Right kidney (tissue), 1 donor: ENCODE results near the gene EPO.
"Not testable (repeated sequence)": the region's sequence is repeated elsewhere in the genome, so short reads cannot be mapped to it uniquely, and the experiment has no call there.

ENCODE experiments used
- DNase-seq: peaks from one replicate; pipeline ENCODE4 v3.0.0-alpha.2; 2016

Gene EPO

DNA sequence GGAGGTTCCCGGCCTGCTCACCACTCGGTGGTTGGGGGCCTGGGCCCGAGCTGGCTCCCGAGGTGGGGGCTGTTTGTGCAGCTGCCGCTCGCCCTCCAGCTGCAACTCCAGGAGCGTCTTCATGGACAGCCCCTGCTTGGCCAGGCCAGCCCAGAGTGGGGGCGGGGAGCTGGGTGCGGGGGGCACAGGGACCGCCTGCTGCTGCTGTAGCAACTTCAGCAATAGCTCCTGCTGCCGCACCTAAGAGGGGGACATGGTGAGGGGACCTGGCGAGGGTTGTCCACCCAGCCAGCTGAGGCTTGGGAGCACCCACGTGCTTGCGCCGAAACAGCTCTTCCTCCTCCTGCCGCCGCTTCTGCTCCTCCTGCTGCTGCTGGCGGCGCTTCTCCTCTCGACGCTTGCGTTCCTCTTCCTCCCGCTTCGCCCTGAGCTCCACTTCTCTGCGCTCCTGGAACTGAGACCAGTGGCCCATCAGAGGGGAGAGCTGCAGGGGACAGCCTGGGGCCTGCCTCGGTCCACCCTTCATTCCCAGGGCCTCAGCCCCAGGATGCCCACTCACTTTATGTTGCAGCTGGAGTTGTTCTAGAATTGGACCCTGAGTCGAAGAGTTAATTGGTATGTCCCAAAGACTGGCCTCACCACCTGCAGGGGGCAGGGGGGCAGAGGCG lies 37.1 kb upstream of the EPO start:
- DNase-seq = no peak

DNA sequence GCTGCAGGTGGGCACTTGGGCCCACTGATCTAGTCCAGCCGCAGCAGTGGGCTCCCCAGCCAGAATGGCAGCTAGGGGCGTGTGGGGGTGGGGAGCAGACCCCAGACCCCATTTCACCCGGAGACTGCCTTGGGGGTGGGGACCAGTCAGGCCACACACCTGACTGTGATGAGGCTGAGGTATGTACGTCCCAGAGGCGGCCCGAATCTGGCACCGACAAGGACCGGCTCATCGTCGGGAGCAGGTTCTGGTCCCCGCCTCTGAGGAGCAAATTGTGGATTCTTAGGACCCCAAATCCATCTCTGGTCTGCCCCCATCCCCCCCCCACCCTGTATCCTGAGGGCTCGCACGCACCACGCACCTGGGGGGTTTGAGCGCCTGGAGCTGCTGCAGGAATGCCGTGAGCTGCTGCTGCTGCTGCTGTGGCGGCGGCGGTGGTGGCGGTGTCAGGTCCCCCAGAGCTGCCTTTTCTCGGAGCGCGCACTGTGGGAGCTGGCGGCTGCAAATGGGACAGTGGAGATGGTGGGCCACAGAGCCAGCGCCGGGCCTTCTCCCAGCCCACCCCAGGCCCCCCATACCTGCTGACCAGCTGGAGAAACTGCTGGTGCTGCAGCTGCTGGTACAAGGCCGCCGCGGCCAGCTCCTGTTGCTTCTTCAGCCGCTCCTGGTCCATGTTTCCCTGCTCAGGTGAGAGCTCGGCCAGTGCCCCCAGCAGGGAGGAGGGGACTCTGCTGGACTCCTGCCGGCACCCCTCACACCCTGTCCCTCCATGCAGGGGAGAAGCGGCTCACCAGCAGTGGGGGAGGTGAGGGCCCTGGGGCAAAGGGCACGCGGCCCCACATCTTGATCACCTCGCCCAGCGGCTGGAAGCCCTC lies 36.4 kb upstream of the EPO start:
- DNase-seq = no peak

DNA sequence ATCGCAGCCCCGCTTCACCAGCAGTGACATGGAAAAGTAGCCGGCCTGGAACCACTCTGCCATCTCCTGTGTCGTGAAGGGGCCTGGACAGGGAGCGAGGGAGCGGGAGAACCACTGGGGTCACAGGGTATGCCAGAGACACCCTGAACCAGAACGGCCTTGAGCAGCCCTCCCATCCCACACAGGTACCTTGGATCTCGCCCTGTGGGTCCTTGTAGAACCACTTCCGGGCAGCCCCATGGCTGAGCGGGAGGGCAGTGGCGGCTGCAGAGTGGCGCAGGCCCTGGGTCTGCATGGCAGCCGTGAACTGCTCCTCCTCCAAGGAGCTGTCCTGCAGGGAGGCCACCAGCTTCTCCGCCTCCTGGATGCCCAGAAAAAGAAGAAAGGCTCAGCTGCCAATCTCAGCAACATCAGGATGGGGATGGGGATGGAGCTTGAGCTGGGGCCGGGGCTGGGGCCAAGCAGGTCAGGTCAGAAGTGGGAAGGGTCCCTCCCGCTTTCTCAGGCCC lies 35.7 kb upstream of the EPO start:
- DNase-seq = no peak

DNA sequence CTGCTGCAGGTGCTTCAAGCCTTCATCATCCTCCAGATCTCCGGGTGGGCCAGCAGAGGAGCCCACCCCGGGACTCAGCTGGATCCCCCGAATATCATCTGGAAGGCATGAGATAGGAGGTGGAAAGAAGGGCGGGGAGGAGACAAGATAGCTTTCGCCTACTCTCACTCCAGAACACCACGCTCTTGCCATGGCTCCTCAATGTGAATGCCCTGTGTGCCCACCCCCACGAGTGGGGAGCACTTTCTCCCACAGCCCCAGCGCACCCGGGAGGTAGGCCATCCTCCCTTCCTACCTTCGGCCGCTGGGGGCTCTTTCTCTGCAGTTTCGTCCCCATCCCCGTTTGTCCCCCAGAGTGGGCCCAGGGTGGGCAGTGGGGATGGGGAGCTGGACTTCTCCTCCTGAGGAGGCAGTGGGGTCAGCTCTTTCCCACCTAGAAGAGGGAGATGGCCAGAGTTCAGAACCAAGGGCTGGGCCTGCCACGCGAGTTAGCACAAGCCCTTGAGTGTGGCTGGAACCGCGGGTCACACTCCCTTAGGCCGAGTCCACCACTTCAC lies 35.1 kb upstream of the EPO start:
- DNase-seq = no peak

DNA sequence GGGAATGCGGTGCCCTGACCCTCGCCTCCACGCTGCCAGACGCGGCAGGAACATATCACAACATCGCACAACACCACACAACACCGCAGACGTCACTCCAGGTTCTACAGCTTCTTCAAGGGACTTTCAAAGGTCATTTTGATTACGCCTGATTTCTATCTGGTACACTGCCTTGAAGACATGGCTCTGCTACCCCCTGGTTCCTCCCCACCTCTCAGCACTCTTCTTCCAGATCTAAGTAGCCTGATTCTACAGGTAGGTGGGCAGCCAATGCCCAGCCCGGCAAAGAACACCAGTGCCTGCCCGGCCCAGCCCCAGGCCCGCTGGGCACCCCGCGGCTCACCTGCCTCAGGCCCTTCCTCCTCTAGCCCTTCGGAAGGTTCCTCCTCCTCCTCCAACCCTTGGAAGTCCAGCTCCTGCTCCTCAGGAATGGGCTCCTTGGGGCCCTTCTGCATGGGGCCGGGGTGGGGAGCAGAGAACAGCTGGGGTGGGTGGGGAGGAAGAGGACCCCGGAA lies 34.6 kb upstream of the EPO start:
- no peak for DNase-seq

DNA sequence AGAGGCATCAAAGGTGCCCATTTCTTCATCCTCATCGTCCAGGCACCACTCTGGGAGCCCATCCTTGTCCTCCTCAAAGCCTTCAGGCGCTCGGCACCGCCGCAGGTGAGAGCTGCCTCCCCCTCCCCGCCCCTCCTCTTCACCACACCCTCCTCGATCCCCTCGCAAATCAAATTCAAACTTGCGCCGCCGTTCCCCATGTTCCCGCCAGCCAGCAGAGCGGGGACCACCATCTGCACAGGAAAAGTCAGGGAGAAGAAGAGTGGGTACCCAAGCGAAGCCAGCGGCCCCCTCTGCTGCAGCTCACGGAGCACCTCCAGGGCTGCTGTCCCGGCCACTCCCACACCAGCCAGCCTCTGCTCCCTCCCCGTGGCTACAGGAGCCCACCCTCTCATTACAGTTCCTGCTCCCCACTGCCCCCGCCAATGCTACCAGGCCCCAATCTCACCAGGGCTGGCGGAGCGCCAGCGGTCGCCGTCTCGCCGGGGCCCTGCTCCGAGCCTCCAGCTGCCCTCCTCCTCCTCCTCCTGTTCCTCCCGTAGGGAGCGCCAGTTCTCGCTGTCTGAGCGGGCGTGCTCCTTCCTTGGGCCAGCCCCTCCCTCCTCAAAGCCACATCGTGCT lies 34.0 kb upstream of the EPO start:
- no peak for DNase-seq

DNA sequence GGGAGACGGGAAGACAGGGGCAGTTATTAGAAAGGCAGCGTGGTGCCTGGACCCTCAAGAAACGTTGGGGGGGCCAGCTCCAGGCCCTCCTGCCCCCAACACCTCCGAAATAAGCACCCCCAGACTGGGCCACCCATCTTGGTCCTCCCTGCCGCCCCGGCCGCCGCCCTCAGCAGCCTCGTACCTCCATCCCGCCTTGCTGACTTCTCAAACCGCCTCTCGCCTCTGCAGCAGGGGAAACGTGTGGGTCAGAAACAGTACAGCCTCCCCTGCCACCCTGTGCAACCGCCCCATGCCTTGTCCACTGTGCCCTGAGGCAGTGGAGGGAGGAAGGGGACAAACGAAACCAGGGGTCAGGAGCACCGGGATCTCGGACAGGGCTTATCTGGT lies 33.5 kb upstream of the EPO start:
- no peak for DNase-seq

DNA sequence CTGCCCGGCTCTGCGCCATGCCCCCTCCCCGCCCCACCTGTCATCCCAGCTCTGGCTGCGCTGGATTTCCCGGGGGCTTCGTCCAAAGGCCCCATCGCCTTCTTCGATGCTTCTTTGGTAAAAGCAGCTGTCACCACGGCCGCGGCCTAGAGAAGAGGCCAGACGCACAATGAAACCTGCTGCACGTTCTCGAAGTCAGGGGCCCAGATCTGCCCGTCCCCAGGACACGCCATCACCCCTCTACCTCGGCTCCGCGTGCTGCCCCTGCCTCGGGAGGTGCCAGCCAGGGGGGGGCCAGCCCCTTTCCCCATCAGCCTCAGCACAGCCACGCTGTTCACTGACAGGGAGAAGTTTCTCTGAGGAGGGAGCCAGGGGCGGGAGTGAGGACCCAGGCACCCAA lies 33.0 kb upstream of the EPO start:
- DNase-seq = no peak

DNA sequence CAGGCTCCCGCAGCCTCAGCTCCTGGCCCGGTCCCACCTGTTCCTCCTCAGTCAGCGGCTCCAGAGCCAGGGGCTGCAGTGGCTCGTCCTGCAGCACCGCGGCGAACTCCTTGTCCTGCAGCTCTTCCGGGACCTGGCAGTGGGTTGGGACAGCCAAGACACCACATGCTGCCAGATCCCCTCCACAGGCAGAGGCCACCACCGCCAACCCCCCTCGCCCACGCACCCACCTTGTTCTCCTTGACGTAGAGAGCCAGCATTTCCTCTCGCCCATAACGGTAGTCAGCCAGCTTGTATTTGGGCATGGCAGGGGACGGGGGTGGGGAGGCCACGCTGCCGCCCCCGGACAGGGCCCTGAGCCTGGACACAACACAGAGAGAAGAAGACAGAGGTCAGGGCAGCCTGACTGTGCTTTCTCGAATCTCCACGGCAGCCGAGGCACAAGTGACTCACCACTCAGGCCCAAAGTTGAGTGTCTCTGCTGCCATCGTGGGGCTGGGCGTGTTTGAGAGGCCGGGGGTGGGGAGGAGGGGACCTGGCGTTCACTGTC lies 32.4 kb upstream of the EPO start:
- no peak for DNase-seq

DNA sequence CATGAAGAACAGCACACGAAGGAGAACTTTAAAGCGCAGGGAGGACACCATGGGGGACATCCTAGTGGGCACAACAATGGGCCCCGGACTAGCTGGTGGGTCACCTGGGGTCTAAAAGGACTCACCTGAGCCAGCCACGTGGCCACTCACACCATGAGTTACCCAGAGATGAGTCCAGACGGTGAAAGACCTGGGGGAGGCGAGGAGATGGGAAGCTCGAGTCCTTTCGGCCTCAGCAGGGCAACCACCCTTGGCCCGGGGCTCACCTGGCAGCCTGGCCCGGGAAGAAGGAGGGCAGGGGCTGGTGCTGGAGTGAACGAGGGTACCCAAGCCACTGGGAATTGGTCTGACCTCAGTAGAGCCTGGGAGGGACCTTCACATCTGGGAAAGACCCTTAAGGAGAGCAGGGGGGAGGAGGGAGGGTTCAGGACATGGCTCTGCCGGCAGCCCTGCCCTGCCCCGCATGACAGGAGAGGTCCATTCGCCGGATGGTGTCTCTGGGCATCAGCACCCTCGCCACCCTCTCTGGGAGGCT lies 31.9 kb upstream of the EPO start:
- no peak for DNase-seq

DNA sequence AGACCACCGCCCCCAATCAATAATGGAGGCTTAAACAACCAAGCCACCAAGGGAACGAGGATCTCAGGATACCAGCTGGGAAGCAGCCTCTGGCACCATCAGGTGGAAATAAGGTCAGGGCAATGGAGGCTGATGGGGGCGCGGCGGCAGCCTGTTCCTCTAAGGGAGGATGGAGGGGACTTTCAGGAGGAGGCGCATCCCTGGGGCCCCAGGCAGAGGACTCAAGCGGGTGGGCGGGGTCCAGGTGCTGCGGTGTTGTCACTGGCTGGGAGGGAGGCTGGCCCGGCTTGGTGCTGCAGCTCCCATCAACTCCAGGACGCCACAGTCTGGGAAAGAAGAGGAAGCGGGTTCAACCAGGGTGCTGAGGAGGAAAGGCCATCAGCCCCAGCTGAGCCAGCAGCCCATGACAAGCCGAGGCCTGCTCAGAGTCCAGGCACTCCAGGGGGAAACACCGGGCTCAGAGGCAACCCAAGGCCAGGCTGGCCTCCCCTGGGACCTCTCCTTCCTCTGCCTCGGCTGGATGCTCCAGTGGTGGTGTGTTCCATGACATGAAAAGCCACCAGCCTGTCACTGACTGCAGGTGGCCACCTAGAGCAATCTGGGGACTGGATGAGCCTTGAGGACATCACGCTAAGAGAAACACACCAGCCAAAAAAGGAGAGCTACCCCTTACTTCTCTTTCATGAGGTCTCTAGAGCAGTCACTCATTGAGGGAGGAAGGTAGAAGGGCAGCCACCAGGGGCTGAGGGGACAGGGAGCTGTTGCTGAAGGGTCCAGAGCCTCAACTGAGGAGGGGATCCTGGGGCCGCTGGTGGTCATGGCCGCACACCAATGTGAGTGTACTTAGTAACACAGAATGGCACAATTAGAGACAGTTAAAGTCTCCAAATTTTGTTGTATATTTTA lies 30.8 kb upstream of the EPO start:
- no peak for DNase-seq

DNA sequence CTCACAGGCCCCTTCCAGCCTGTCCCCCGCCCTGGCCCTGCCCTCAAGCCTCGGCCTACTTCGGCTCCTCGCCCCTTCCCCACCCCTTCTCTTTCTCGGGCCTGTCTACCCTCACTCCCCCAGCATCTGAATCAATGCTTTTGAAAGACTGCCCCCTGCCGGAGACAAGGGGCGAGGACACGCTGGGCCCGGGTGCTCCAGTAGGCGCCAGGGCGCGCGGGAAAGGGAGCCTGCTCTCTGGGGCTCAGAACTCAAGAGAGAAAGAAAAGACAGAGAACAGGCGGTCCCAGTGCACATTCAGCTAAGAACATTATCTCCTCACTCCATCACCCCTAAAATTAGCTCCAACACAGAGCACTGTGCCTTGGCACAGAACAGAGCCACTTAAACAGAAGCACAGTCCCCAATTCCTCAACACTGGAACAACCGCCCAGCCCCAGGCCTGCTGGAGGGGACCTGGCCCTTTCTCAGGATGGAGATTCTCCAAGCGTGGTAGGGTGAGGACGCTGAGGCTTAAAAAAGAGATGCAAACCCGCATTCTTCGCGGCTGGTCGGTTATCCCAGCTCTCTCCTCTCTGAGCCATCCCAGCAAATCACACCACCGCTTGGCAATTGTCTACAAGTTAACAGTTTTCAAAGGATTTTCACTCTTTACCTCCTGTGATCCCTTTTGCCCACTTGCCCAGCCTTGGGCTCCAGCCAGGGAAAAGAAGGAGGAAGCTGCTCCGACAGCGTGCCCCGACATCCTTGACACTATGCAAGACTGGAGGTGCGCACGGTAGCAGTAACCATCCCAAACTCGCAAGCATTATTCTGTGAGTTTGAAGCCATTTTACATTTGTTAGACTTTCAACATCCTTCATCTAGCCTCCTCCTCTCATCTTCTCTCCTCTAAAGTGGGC lies 28.3 kb upstream of the EPO start:
- peak; percentile 67 for DNase-seq

DNA sequence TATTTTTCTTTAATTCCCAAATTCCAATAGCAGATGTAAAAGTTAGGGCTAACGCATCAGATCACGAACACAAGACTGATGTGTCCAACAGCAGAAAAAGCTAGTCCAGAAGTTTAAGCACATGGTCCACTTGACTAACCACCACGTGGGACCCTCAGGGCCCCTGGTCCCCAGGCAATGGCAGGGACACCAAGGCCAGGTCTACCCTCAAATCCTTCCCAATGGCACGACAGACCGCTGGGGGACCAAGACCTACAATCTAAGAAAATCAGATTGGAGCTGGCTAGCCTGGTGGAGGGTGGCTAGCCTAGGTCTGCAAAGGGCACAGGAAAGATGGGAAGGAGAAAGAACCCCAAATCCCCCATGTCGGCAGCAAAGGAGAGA lies 27.7 kb upstream of the EPO start:
- DNase-seq = no peak

DNA sequence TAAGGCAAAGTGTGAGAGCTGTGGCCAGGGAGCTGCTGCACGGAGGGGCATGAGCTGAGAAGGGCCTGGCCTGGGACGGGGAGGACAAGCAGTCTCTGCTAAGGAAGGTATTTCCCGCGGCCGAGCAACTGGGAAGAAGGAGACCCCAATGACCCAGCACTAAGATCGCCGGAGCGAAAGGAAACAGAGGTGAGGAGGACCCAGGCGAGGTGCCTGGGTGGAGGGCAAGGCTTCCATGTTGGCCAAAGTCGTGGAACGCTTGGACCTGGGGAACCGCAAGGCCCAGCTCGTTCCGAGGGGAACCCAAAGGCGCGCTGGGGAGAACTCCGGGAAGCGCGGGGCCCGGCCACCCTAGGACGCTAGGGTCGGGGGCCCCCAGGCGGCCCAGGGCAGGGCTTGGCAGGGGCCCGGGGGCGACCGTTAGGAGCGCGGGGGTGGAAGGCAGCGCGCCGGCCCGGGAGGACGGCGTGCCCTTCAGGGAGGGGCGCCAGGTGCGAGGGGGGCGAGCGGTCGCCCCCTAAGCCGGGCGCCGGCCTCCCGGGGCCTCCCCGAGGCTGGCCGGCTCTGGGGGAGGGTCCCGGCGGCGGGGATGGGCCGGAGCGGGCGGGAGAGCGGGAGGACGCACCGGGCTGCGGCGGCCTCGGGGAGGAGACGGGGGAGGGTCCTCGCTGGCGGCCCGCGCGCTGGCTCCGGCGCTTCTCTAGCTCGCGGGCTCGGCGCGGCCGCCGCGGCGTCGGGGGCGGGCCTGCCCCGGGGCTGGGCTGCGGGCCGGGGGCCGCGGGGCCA lies 26.8 kb upstream of the EPO start:
- peak; percentile 53 for DNase-seq

DNA sequence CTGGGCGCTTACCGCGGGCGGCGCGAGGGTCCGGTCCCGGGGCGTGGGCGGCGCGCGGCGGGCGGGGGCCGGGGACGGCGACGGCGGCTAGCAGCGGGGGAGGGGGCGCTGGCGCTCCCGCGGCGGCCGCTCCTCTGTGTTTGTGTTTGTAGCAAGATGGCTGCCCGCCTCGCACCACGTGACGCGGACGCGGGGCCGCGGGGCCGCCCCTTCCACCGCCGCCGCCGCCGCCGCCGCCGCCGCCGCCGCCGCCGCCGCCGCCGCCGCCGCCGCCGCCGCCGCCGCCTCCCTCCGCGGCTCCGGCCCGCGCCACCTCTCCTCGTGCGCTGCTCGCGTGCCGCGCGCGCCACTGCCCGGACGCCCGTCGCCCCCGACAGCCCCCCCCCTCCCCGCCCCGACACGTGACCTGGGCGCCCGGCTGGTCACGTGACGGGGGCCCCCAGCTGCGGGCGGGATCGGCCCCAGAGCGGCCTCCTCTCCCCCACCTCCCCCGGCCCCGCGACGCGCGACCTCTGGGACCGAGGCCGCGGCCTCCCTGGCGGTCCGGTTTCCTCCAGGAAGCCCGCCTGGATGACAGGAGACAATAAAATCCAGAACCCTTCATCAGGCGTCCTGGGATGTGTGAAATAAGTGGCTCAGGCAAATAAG lies 26.0 kb upstream of the EPO start, which contains the start of gene GIGYF1:
GIGYF1 (minus strand) TSS at position 153 of the 648 bp plus-strand sequence. CDS start 6,012 bp downstream, outside the sequence.
- peak; percentile 63 for DNase-seq

DNA sequence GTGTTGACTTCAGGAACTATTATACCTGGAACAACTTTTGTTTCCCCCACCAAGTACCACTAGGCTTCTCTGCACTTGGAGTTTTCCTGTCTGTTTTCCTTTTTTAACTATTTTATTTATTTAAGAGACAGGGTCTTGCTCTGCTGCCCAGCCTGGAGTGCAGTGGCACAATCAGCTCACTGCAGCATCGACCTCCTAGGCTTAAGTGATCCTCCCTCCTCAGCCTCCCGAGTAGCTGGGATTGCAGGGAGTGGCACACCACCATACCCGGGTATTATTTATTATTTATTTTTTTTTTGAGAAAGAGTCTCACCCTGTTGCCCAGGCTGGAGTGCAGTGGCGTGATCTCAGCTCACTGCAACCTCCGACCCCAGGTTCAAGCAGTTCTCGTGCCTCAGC lies 24.1 kb upstream of the EPO start:
- DNase-seq = no peak

DNA sequence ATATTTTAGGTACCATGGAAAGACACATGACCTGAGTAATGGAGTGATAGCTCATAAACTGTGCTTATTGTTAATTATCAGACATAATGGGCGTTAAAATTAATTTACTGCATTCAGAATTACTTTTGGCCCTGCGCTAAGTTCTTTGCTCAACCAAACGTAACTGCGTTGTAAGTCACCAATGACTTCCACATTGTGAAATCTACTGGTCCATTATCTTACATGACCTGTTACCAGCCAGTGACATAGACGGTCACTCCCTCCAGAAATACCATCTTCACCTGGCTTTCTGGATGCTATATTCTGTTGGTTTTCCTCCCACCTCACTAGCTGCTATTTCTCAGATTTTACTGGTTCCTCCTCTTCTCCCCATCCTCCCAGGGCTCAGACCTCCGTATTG lies 21.2 kb upstream of the EPO start:
- DNase-seq = no peak

DNA sequence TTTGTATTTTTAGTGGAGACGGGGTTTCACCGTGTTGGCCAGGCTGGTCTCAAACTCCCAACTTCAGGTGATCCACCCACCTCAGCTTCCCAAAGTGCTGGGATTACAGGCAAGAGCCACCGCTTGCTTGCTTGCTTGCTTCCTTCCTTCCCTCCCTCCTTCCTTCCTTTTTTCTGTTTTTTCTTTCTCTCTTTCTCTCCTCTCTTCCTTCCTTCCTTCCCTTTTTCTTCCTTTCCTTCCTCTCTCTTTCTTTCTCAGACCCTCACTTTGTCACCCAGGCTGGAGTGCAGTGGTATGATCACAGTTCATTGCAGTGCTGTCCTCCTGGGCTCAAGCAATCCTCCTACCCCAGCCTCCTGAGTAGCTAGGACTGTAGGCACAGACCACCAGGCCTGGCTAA lies 19.2 kb upstream of the EPO start:
- not testable (repeated sequence) for DNase-seq
